Kidney (tissue), 14 donors: ENCODE results near the gene UBE2D4. TPM values are rescaled to one million over a fixed set of nuclear protein-coding genes. Genes with fewer than 3 reads are reported as not detected.

Experiments
- DNase-seq, 5 donors: peaks; one replicate each; pipeline ENCODE4 v3.0.0-alpha.2; 2013 to 2020
- FAIRE-seq: peaks from 2 replicates; lab custom pipeline; 2012; peaks lifted over from hg19 to GRCh38; lab: Jason Lieb, UNC
- H3K27ac ChIP-seq, 2 donors: one replicate each; pipeline ENCODE4 v1.7.0; 2013; ENCODE audit warnings: low read depth in 2 of 2, low read length in 2 of 2, inconsistent platforms in 1 of 2
- H3K27me3 ChIP-seq: one replicate; pipeline ENCODE4 v1.7.1; 2013; ENCODE audit warnings: low read length, inconsistent platforms; ENCODE audit not compliant: control insufficient read depth, insufficient read depth
- H3K36me3 ChIP-seq, 3 donors: one replicate each; pipeline versions ENCODE4 v1.7.0 to v1.7.1; 2013; ENCODE audit warnings: low read length in 3 of 3, control low read depth in 1 of 3, inconsistent platforms in 1 of 3; ENCODE audit not compliant: insufficient read depth in 3 of 3, control insufficient read depth in 2 of 3
- H3K4me1 ChIP-seq, 3 donors: one replicate each; pipeline versions ENCODE4 v1.7.0 to v1.7.1; 2013; ENCODE audit warnings: low read length in 3 of 3, inconsistent platforms in 1 of 3, low read depth in 1 of 3; ENCODE audit not compliant: control insufficient read depth in 2 of 3, insufficient read depth in 2 of 3
- H3K4me3 ChIP-seq, 3 donors: one replicate each; pipeline versions ENCODE4 v1.7.0 to v1.8.1; 2013; ENCODE audit warnings: low read length in 3 of 3, control low read depth in 1 of 3, inconsistent platforms in 1 of 3
- H3K9ac ChIP-seq, 3 donors: one replicate each; pipeline versions ENCODE4 v1.7.0 to v1.7.1; 2013; ENCODE audit warnings: low read length in 3 of 3, control low read depth in 1 of 3, inconsistent platforms in 1 of 3
- H3K9me3 ChIP-seq, 3 donors: one replicate each; pipeline versions ENCODE4 v1.7.0 to v1.7.1; 2013; ENCODE audit warnings: low read length in 3 of 3, control low read depth in 1 of 3, inconsistent platforms in 1 of 3; ENCODE audit not compliant: control insufficient read depth in 2 of 3, insufficient read depth in 1 of 3
- intact Hi-C: fragments of 100-400 bp; cut with DNase I; formaldehyde crosslinking; loops from one replicate; pipeline ENCODE4 v1.11.1; 2022
- polyA plus RNA-seq: library from polyadenylated mRNA; stranded (reverse); fragments of 350-450 nt; fragmentation: Illumina TruSeq; extraction: RNeasy Lipid Tissue Mini Kit (QIAGEN cat#74804); gene quantifications from one replicate; pipeline ENCODE4 v1.2.3, GENCODE V29; 2014; ENCODE audit warnings: low read depth, low replicate concordance; ENCODE audit not compliant: insufficient read depth
- total RNA-seq: library from RNA; stranded (reverse); fragmentation: NEBNext Ultra II Directional; extraction: Animal tissue kit (Norgen Biotek cat#: 25700); gene quantifications from one replicate; pipeline ENCODE4 v1.2.1, GENCODE V29; 2021
- TF ChIP-seq, protein P1 (sequence below): IDR thresholded peaks from 3 replicates; pipeline ENCODE4 v1.5.1; 2012; ENCODE audit warnings: mild to moderate bottlenecking, moderate library complexity, borderline replicate concordance; ENCODE audit not compliant: insufficient read depth; ENCODE audit errors: extremely low read depth
- donor health status: control.
- donor health status: control.
- donor health status: control.
- donor health status: control.
- donor health status: control.
- donor health status: DM: yes; HTN: yes; CAD: no.
- donor health status: Normal renal cell carcinoma (clear cell type).

UBE2D4 gene
- total and polyA plus RNA-seq, 2 donors from 2014 or later, result 21.4 to 27.8 TPM

DNA sequence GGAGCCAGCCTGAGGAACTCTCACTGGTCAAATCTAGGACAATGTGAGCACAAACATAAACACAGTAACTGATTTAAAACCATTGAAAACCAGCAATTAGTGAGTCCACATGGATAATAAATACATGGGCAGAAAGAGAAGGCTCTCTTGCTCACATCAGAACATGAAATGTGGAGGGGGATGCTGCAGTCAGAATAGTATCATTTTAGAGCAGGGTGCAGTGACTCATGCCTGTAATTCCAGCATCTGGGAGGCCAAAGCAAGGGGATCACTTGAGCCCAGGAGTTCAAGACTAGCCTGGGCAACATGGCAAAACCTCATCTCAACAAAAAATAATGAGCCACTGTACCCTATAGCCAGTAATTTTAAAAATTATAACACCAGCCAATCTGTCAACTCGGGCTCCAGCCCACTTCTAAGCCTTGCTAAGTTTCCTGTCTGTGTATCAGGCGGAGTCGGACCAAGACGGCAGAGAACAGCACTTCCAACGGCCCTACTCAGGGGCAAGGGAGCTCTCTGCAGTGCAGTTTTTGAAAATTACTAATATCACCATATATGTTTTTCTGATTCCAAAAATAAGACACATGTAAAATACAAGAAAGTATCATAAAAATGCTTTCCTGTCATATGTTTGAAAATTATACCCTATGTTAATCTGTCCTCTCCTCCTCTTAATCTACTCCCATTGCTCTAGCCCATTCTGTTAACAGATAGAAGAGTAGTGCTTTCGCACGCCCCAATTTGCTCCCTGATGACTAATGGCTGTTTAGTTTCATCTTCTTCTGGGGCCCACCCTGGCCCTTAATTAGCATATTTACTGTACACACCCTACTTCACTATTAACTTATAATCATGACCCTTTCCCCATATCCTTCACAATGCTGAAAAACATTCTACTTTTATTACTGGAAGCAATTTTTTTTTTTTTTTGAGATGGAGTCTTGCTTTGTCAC lies 37.0 kb upstream of the UBE2D4 start:
- Histone ChIP-seq H3K36me3 (peaks cover 0 to 9% (median 8%) of the 10 kb centered on the region in 3 donors), H3K27ac (no peak overlapping the region), H3K4me1 (peaks cover 0 to 2% (median 0%) of the 10 kb centered on the region in 3 donors), H3K9me3 (no peaks in the 10 kb centered on the region), H3K9ac (no peak overlapping the region), H3K27me3 (no peaks in the 10 kb centered on the region), H3K4me3 (no peak overlapping the region)
- FAIRE-seq (no peak), DNase-seq (no peak)
- intact Hi-C loops, result no loop called here
- TF ChIP-seq, protein P1, sequence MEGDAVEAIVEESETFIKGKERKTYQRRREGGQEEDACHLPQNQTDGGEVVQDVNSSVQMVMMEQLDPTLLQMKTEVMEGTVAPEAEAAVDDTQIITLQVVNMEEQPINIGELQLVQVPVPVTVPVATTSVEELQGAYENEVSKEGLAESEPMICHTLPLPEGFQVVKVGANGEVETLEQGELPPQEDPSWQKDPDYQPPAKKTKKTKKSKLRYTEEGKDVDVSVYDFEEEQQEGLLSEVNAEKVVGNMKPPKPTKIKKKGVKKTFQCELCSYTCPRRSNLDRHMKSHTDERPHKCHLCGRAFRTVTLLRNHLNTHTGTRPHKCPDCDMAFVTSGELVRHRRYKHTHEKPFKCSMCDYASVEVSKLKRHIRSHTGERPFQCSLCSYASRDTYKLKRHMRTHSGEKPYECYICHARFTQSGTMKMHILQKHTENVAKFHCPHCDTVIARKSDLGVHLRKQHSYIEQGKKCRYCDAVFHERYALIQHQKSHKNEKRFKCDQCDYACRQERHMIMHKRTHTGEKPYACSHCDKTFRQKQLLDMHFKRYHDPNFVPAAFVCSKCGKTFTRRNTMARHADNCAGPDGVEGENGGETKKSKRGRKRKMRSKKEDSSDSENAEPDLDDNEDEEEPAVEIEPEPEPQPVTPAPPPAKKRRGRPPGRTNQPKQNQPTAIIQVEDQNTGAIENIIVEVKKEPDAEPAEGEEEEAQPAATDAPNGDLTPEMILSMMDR, result no peak

DNA sequence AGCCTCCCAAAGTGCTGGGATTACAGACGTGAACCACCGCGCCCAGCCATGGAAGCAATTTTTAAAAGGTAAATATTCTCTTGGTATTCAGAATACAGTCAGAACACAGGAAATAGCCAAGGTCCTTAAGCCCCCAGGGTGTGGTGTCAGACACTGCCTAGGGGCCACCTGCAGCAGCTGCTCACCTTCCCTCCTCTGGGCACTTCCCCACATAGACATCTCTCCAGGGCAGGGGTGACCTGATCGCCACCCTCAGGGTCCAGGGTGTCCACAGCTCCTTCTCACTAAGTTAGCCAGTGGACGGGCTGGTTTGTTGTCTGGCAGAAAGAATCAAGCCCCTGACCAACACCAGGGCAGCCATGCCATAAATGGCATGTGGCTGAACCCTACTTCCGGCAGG lies 35.8 kb upstream of the UBE2D4 start:
- no peaks in the 10 kb centered on the region for H3K27me3 ChIP-seq
- H3K4me3 ChIP-seq, result no peak overlapping the region
- TF ChIP-seq, protein P1, result no peak
- peaks cover 0 to 8% (median 6%) of the 10 kb centered on the region in 3 donors for H3K36me3 ChIP-seq
- H3K27ac ChIP-seq, result no peak overlapping the region
- intact Hi-C loops, result no loop called here
- FAIRE-seq, result no peak
- peaks cover 0 to 2% (median 0%) of the 10 kb centered on the region in 3 donors for H3K4me1 ChIP-seq
- H3K9ac ChIP-seq, result no peak overlapping the region
- DNase-seq, result no peak
- no peaks in the 10 kb centered on the region for H3K9me3 ChIP-seq

DNA sequence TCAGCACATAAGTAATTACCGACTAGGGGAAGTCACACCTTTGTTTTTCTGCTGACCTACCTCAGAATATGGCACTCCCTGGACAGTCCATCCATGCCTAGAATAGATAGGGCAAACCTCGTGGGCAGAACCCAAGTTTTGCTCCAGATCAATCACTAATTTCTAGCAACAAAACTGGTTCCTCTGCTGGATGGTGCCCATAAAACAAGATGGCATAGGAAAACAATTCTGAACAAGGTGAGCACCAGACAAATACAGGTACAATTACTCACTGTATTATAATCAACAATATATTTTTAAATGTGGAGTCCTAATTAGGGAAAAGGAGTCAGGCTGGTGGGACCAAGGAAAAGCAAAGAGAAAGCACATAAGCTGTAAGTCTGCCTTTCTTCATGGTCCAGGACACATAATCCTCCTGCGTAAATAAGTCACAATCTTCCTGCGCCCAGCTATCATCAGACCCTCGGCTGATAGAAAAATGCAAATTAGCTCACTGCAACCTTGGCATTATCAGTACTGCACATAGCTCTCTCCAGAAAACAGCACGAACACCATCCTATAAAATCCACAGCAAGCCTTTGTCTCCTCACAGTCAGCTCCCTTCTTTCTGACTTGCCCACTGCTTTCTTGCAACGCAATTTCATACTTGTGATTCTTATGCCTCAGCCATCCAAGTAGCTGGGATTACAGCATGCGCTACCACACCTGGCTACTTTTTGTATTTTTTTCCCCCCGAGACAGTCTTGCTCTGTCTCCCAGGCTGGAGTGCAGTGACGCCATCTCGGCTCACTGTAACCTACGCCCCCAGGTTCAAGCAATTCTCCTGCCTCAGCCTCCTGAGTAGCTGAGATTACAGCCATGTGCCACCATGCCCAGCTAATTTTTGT lies 34.9 kb upstream of the UBE2D4 start:
- FAIRE-seq (no peak), DNase-seq (no peak)
- intact Hi-C loops, result no loop called here
- H3K27me3 ChIP-seq, result no peaks in the 10 kb centered on the region
- TF ChIP-seq, protein P1, result no peak
- no peak overlapping the region for H3K4me3 ChIP-seq
- no peaks in the 10 kb centered on the region for H3K9me3 ChIP-seq
- no peak overlapping the region for H3K27ac ChIP-seq
- H3K4me1 ChIP-seq, result peaks cover 0 to 2% (median 0%) of the 10 kb centered on the region in 3 donors
- no peak overlapping the region for H3K9ac ChIP-seq
- H3K36me3 ChIP-seq, result peaks cover 0 to 5% (median 3%) of the 10 kb centered on the region in 3 donors
